GM18517 (cell line): ENCODE measurements around the gene GALNS.

ENCODE experiments used
- ATAC-seq: cut with Tn5 transposase; IDR thresholded peaks from one replicate; pipeline ENCODE4 v1.9.1; 2021; ENCODE audit warnings: mild to moderate bottlenecking, moderate library complexity; ENCODE audit not compliant: unreplicated experiment

Gene GALNS

DNA sequence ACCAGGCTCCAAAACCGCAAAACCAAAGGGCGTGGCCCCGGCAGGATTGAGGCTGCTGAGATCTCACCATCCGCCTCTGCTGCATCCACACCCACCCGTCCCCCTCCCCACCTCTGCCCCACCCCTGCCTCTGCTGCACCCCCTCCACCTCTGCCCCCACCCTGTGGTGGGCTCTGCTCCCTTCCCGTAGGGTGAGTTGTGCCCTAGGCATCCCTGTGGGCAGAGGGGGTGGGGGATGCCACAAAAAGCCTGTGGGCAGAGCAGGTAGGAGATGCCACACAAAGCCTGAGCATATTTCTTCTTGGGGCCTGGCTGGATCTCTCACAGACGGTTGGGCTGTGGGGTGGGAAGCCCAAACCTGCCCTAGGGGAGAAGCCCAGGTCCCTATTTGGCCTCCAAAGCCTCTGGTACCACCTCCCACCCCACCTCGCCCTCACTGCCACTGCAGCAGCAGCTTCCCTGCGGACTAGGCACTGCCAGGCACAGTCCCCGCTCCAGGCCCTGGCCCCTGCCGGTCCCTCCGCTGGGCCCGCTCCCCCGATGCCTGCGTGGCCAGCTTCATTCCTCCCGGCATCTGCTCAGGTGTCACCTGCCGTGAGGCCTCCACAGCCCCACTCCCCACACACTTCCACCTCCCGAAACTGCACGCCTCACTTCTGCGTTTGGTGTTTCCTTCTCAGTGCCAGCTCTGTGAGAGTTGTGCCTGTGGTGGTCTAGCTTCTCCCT lies 21.0 kb upstream of the GALNS start:
- ATAC-seq = no peak

GRCh38 chr16:88876942-88877526 lies 20.3 kb upstream of the GALNS start:
- ATAC-seq = no peak

DNA sequence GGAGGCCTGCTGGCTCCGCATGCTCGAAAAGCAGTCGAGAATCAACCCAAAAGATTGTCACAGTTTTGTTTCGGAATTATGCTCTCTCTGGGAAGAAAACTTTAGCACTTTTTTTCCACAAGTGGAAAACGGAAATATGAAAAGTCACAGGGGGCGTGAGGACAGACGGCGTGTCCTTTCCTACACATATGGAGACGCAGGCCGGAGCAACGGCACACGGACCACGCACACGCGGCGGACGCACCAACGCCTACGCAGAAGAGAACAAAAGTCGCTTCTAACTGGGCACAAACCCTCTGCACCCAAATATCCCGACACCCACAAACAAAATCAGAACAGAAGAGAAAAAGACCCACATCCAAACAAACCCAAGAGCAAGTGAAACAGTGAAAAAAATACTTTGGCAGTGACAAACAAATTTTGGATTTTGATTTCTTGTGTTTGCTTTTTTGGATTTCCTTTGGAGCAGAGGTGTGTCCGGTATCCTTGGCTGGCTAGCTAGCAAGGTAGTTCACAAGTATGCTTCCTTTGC lies 19.0 kb upstream of the GALNS start:
- ATAC-seq = no peak

DNA sequence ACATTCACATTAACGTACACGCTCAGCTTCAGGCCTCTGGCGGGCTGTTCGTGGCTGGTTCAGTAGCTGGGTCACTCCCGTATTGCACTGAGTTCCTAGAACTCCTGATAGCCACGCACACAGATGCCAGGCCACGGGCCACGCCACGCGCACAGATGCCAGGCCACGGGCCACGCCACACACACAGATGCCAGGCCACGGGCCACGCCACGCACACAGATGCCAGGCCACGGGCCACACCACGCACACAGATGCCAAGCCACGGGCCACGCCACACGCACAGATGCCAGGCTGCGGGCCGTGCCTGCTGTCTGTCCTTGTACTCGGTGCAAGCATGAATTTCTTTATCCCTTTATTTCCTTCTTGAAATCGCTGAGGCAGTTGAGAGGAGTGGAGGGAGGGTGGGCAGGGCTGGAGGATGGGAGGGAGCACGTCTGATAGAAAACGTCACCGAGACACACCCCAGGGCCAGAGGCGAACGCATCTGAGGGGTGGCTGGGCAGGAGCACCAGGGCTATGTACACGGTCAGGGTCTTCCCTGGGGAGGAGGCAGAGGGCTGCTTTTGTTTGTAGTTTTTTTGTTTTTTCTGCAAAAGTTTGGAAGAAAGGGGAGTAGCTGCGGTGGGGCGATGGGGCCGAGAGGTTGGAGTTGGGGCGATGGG lies 18.3 kb upstream of the GALNS start:
- no peak for ATAC-seq

- no peak for ATAC-seq
Measured at GRCh38 chr16:88872650-88873331, 16.0 kb upstream of the GALNS start.

GRCh38 chr16:88871730-88872416 lies 15.1 kb upstream of the GALNS start:
- ATAC-seq = no peak

DNA sequence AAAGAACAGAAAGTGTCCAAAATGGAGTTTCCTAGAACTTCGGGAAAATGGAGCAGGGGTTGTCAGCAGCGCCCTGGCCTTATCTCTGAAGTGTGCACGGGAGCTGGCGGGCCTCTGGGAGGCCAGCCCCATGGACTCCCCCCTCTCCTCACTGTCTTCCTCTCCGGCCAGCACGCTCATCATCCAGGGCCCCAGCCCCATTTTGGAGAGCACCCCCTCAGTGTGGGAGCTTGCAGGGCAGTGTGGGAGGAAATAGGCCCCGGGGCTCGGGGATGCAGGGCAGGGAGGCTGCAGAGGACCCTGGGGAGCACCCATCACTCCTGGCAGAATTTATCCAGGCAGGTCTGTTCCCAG lies 14.6 kb upstream of the GALNS start:
- ATAC-seq = no peak

GRCh38 chr16:88870608-88871348 lies 14.0 kb upstream of the GALNS start:
- no peak for ATAC-seq

- no peak for ATAC-seq
Measured at GRCh38 chr16:88869673-88869980, 12.9 kb upstream of the GALNS start.

- ATAC-seq = no peak
Measured at GRCh38 chr16:88868974-88869672, 12.4 kb upstream of the GALNS start.

GRCh38 chr16:88867581-88868246 lies 11.0 kb upstream of the GALNS start:
- no peak for ATAC-seq

DNA sequence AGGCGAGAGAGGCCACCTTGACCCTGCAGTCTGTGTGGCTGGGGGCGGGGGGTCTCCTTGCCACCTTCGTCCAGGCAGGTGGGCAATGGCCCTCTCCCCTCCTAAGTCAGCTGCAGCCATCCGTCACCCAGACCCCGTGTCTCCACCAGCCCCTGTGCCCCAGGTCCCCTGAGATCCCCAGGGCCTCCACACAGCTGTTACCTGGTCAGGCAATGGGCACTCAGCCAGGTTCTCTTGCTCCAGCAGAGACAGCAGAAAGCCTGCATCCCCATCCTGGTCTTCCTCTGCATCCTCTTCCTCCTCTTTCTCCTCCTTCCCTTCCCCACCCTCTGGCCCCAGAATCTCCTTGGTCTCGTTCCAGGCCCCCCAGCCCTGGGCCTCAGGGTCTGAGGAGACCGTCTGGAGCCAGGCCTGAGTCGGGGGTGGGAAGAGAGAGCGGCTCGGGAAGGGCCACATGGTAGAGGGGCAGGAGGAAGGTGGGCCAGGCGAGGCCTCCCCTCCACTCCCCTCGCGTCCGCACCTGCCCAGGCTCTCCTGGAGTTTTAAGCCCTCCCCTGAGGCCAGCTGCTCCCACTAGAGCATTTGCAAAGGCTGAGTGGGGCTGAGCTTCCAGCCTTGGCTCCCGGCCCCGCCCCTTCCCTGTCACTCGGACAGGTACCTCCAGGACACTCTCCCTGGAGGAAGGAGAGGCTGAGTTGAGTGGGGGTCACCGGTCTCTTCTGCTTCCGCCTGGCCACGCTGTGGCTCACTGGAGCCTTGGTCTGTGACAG lies 9.6 kb upstream of the GALNS start, which contains the start of gene PABPN1L:
PABPN1L (minus strand) TSS at position 510 of the 770 bp plus-strand sequence; CDS start at position 456, 54 bp downstream.
- no peak for ATAC-seq

DNA sequence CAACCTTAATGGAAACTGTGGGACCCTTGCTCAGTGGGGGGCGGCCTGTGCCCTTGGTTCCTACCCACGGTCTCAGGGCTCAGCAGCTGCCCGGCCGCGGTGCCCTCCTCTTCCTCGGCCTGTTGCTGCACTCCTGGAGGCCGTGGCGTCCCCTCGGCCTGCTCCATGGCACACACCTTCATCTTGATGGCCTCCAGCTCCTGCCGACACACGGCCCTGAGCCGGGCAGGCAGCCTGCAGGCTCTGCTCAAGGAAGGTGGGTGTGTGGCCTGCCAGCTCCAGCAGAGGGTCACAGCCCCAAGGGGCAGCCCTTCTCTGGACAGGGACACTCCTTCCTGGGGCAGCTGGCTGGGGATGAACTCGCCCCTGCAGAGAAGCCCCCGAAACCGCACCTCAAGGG lies 9.0 kb upstream of the GALNS start:
- ATAC-seq = no peak

DNA sequence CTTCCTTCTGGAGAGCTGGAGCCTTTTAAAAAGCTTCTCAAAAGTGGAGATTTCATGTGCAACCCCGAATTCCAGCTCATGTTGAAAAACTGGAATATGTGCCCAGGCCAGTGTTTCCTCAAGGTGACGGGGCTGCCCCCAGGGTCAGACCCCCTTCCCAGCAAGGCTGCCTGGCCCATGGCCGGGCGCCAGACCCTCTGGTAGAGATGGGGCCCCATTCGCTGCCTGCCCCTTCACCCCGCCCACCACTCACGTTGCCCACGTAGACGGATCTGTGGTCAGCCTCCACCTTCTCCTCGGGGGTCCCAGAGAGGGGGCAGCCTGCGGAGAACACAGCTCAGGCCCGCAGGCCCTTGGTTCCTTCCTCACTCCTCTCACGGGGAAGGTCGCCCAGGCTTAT lies 8.6 kb upstream of the GALNS start:
- ATAC-seq = no peak

- no peak for ATAC-seq
Measured at GRCh38 chr16:88864521-88864920, 7.8 kb upstream of the GALNS start.

- ATAC-seq = no peak
Measured at GRCh38 chr16:88864099-88864498, 7.4 kb upstream of the GALNS start.

DNA sequence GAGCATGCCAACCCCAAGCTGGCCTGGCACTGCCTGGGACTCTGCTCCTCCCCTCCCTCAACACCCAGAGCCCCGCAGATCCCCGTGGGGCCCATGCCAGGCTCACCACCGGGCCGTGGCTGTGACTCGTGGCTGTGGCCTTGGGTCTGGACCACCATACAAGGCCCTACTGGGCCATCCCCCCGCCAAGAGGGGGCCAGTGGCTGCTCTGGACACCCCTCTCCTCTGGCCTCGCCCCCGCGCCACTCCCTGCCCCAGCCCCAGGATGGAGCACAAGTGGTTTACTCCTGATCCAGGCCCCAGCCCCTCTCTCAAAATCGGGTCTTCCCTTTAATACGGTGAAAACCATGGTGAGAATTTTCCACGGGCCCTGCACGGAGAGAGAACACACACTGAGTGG lies 6.7 kb upstream of the GALNS start:
- ATAC-seq = no peak

DNA sequence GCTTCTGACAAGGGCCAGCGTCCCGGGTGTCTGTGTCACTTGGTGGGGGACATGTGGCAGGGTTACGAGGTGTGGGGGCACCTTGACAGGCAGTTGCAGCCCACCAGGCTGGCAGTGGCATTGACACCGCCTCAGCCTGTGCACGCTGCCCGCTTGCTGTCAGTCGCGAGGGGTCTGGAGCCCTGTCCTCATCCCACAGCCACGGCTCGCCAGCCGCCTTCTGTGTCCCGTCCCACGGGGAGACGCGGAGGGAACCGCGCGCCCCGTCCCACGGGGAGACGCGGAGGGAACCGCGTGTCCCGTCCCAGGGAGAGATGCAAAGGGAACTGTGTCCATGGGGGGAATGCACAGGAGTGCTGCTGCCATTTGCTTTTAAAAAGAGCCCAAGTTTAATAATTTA lies 6.2 kb upstream of the GALNS start:
- no peak for ATAC-seq
